ENCODE measurements around the gene UBN1.
A peak's percentile ranks its signal among the peaks of the same experiment; 100 is the strongest.

The UBN1 gene

DNA sequence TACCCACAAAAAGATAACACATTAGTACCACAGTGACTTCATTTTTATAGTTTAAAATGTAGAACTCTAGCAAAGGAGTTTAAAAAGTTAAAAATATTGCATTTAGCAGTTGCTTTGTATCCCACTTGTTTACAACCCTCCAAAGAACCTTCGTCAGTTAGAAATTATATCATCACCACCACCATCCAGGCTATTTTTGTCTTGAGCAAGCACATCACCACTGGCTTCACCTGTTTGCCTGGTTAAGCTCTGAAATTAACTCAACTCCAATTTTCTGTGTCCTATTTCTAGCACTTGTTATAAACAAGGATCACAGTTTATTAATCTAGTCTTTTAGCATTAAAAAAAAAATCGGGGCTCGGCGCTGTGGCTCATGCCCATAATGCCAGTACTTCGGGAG lies 6.3 kb upstream of the UBN1 start:
- Histone ChIP-seq H3K27ac (no peak overlapping the region), H3K4me3 (ENCODE audit: low read depth, low read length) (no peak overlapping the region), H3K27me3 (ENCODE audit: insufficient read depth, low read depth, severe bottlenecking) (no peaks in the 10 kb centered on the region), H3K36me3 (peaks cover 81% of the 10 kb centered on the region), H3K9me3 (ENCODE audit: severe bottlenecking) (no peaks in the 10 kb centered on the region)
- TF ChIP-seq, protein P1, sequence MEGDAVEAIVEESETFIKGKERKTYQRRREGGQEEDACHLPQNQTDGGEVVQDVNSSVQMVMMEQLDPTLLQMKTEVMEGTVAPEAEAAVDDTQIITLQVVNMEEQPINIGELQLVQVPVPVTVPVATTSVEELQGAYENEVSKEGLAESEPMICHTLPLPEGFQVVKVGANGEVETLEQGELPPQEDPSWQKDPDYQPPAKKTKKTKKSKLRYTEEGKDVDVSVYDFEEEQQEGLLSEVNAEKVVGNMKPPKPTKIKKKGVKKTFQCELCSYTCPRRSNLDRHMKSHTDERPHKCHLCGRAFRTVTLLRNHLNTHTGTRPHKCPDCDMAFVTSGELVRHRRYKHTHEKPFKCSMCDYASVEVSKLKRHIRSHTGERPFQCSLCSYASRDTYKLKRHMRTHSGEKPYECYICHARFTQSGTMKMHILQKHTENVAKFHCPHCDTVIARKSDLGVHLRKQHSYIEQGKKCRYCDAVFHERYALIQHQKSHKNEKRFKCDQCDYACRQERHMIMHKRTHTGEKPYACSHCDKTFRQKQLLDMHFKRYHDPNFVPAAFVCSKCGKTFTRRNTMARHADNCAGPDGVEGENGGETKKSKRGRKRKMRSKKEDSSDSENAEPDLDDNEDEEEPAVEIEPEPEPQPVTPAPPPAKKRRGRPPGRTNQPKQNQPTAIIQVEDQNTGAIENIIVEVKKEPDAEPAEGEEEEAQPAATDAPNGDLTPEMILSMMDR (IDR thresholded peaks at IDR 0.05; ENCODE audit: low read depth, low read length): no peak
- DNase-seq: no peak

DNA sequence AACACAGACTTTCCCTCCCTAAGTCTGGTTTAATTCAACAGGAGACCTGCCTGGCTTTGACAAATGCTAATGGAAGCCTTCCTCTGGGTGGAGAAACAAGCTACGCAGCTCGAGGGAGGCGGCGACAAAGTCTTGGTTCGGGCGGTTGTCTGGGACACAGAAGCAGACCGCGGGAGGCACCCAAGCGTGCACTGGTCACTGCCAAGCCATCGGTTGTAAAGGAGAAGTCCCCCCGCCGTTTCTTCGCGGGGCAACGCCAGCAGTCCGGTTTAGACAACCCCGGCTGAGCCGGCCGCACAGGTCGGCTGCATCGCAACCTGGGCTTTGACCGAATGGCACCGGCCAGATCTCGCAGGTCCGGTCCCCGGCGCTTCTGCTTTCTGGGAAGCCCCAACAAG lies 779 bp upstream of the UBN1 start:
- Histone ChIP-seq H3K4me3 (ENCODE audit: low read depth, low read length) (peak overlapping the region; percentile 95), H3K9me3 (ENCODE audit: severe bottlenecking) (no peaks in the 10 kb centered on the region), H3K27ac (peak overlapping the region; percentile 95), H3K27me3 (ENCODE audit: insufficient read depth, low read depth, severe bottlenecking) (no peaks in the 10 kb centered on the region), H3K36me3 (peaks cover 52% of the 10 kb centered on the region)
- DNase-seq: peak; percentile 54
- TF ChIP-seq, protein P1 (IDR thresholded peaks at IDR 0.05; ENCODE audit: low read depth, low read length): no peak

DNA sequence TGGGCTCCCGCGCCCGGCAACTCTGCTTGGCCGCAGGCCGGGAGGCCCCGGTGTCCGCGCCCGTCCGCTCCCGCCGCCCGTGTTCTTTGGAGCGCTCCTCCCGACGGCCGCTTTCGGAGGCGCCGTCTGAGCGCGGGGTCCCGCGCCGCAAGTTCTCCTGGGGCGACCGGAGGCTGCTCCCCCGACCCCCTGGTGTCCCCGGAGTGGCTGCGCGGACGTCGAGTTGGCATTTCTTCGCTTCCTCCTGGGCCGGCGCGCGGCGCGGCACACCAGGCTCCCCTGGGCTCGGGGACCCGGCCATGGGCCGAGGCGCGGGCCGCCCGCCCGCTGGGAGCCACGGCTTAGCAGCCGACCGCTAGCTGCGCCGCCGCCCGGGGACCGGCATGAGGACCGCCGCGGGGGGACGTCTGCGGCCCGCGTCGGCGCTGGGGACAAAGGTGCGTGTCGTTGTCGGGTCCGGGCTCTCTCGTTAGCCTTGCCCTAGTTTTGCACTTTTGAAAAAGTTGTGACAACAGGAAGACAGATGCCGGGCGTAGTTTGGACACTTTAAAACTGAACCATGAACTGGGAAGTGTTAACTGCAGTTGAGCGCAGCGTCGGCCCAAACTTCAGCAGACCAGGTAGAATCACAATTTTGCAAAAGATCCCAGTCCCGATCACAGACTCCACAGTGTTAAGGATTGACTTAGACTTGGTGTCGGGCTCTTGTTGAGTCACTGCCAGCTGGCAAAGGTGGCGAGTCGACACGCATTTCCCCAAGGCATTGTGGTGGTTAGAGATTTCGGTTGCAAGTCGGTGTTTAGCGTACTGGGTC lies 700 bp downstream of the UBN1 start:
- Histone ChIP-seq H3K4me3 (ENCODE audit: low read depth, low read length) (peak overlapping the region; percentile 95), H3K9me3 (ENCODE audit: severe bottlenecking) (no peaks in the 10 kb centered on the region), H3K27me3 (ENCODE audit: insufficient read depth, low read depth, severe bottlenecking) (no peaks in the 10 kb centered on the region), H3K36me3 (peaks cover 45% of the 10 kb centered on the region), H3K27ac (peak overlapping the region; percentile 95)
- no peak for DNase-seq
- TF ChIP-seq, protein P1 (IDR thresholded peaks at IDR 0.05; ENCODE audit: low read depth, low read length): no peak

DNA sequence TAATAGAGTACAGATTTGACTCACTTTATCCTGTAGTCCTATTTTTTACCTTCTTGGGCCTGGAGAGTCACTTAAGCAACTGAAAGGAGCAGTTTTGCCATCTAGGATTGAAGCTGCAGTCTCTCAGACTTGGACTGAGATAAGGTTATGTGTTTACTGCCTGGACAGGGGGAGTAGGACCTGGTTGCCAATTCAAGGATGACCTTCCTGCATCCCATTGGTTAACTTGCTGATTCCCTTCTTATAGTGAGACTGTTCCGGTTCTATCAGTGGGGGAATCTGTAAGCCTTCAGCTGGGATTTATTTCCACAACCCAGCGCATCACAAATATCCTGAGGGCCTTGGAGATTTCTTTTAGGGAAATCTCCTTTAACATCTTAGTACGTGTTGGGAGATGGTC lies 2.9 kb downstream of the UBN1 start:
- TF ChIP-seq, protein P1 (IDR thresholded peaks at IDR 0.05; ENCODE audit: low read depth, low read length): no peak

DNA sequence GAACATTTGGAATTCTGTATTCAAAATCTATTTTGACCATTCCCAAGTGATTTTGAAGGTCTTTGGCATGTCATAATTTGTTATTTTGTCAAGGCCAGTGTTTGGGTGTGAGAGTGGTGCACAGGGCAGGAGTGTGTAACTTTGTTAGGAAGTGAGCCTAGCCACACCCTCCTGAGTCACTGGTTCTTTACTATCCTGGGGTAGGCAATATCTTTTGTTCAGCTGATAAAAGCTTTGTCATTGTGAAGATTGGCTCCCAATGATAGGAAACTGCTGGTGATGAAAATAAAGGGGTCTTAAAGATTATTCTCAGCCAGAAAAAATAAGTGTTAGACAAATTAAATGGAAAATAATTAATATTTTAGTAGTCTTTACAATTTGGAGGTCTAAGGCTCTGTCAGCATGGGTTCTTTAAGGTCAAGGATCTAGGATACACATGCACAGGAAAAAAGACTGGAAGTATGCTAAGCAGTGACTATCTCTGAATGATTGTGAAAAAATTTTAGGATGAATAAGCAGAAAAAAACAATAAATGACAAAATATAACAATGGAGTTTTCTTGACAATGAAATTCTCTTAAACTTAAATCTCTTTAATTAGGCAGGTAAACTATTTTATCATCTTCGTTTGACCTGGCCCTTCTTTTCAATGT lies 5.1 kb downstream of the UBN1 start:
- no peak overlapping the region for H3K4me3 ChIP-seq (ENCODE audit: low read depth, low read length)
- H3K9me3 ChIP-seq (ENCODE audit: severe bottlenecking): no peaks in the 10 kb centered on the region
- DNase-seq: no peak
- H3K27me3 ChIP-seq (ENCODE audit: insufficient read depth, low read depth, severe bottlenecking): no peaks in the 10 kb centered on the region
- peaks cover 53% of the 10 kb centered on the region for H3K36me3 ChIP-seq
- H3K27ac ChIP-seq: no peak overlapping the region
- TF ChIP-seq, protein P1 (IDR thresholded peaks at IDR 0.05; ENCODE audit: low read depth, low read length): no peak

More for the DNA sequence above, 2.9 kb downstream of the UBN1 start:
- Histone ChIP-seq H3K27ac (no peak overlapping the region), H3K36me3 (peaks cover 46% of the 10 kb centered on the region), H3K4me3 (ENCODE audit: low read depth, low read length) (no peak overlapping the region), H3K9me3 (ENCODE audit: severe bottlenecking) (no peaks in the 10 kb centered on the region), H3K27me3 (ENCODE audit: insufficient read depth, low read depth, severe bottlenecking) (no peaks in the 10 kb centered on the region)
- no peak for DNase-seq
